ENCODE results near the gene C7. TPM values are rescaled to one million over a fixed set of nuclear protein-coding genes. Genes with fewer than 3 reads are reported as not detected.

C7 gene
- total RNA-seq, 1 experiment from 2014 or later, result not detected

GRCh38 chr5:40928886-40929448 is 19.7 kb downstream of the C7 start:
- no TSS peak for BruUV-seq (replicated peaks)
- Mint-ChIP-seq H3K36me3 (ENCODE audit: insufficient read depth, unreplicated experiment) (no peaks in the 10 kb centered on the region), H3K27me3 (ENCODE audit: unreplicated experiment) (no peaks in the 10 kb centered on the region), H3K27ac (ENCODE audit: unreplicated experiment) (no peak overlapping the region), H3K4me3 (ENCODE audit: low read depth, unreplicated experiment) (no peak overlapping the region), H3K9me3 (ENCODE audit: low read depth, unreplicated experiment) (peaks cover 6% of the 10 kb centered on the region), H3K4me1 (ENCODE audit: low read depth, unreplicated experiment) (no peaks in the 10 kb centered on the region)
- TF ChIP-seq CTCF (IDR thresholded peaks at IDR 0.05; ENCODE audit: unreplicated experiment), result no peak
- DNase-seq, result no peak
- CTCF ChIA-PET, result no interaction called here
- intact Hi-C loops (cut with micrococcal nuclease; ENCODE audit: unreplicated experiment), result no loop called here

GRCh38 chr5:40932766-40933165 is 23.5 kb downstream of the C7 start:
- BruUV-seq (replicated peaks), result no TSS peak
- CTCF ChIA-PET, result no interaction called here
- no peaks in the 10 kb centered on the region for H3K36me3 Mint-ChIP-seq (ENCODE audit: insufficient read depth, unreplicated experiment)
- intact Hi-C loops (cut with micrococcal nuclease; ENCODE audit: unreplicated experiment), result no loop called here
- H3K4me1 Mint-ChIP-seq (ENCODE audit: low read depth, unreplicated experiment), result no peaks in the 10 kb centered on the region
- DNase-seq, result no peak
- TF ChIP-seq CTCF (IDR thresholded peaks at IDR 0.05; ENCODE audit: unreplicated experiment), result no peak
- H3K27me3 Mint-ChIP-seq (ENCODE audit: unreplicated experiment), result peaks cover 22% of the 10 kb centered on the region
- H3K4me3 Mint-ChIP-seq (ENCODE audit: low read depth, unreplicated experiment), result no peak overlapping the region
- no peak overlapping the region for H3K27ac Mint-ChIP-seq (ENCODE audit: unreplicated experiment)
- H3K9me3 Mint-ChIP-seq (ENCODE audit: low read depth, unreplicated experiment), result no peaks in the 10 kb centered on the region

- BruUV-seq (replicated peaks), result no TSS peak
- no peaks in the 10 kb centered on the region for H3K36me3 Mint-ChIP-seq (ENCODE audit: insufficient read depth, unreplicated experiment)
- no peak for DNase-seq
- H3K27ac Mint-ChIP-seq (ENCODE audit: unreplicated experiment), result no peak overlapping the region
- no peaks in the 10 kb centered on the region for H3K4me1 Mint-ChIP-seq (ENCODE audit: low read depth, unreplicated experiment)
- H3K27me3 Mint-ChIP-seq (ENCODE audit: unreplicated experiment), result peaks cover 22% of the 10 kb centered on the region
- H3K9me3 Mint-ChIP-seq (ENCODE audit: low read depth, unreplicated experiment), result no peaks in the 10 kb centered on the region
- no peak for TF ChIP-seq CTCF (IDR thresholded peaks at IDR 0.05; ENCODE audit: unreplicated experiment)
- intact Hi-C loops (cut with micrococcal nuclease; ENCODE audit: unreplicated experiment), result no loop called here
- no peak overlapping the region for H3K4me3 Mint-ChIP-seq (ENCODE audit: low read depth, unreplicated experiment)
- CTCF ChIA-PET, result no interaction called here
Measured at GRCh38 chr5:40937075-40937474, 27.8 kb downstream of the C7 start.

GRCh38 chr5:40939753-40940152 is 30.5 kb downstream of the C7 start:
- H3K27me3 Mint-ChIP-seq (ENCODE audit: unreplicated experiment), result peaks cover 21% of the 10 kb centered on the region
- TF ChIP-seq CTCF (IDR thresholded peaks at IDR 0.05; ENCODE audit: unreplicated experiment), result no peak
- H3K36me3 Mint-ChIP-seq (ENCODE audit: insufficient read depth, unreplicated experiment), result no peaks in the 10 kb centered on the region
- no peaks in the 10 kb centered on the region for H3K4me1 Mint-ChIP-seq (ENCODE audit: low read depth, unreplicated experiment)
- no peak for DNase-seq
- H3K27ac Mint-ChIP-seq (ENCODE audit: unreplicated experiment), result no peak overlapping the region
- no peak overlapping the region for H3K4me3 Mint-ChIP-seq (ENCODE audit: low read depth, unreplicated experiment)
- CTCF ChIA-PET, result no interaction called here
- no peaks in the 10 kb centered on the region for H3K9me3 Mint-ChIP-seq (ENCODE audit: low read depth, unreplicated experiment)
- BruUV-seq (replicated peaks), result no TSS peak
- intact Hi-C loops (cut with micrococcal nuclease; ENCODE audit: unreplicated experiment), result no loop called here
